GM21737 (cell line): Measurements from ENCODE around the gene USP7.
A peak's percentile ranks its signal among the peaks of the same experiment; 100 is the strongest.
"Not testable (repeated sequence)": the region's sequence is repeated elsewhere in the genome, so short reads cannot be mapped to it uniquely, and the experiment has no call there.

Experiments used
- ATAC-seq: cut with Tn5 transposase; IDR thresholded peaks from one replicate; pipeline ENCODE4 v1.9.1; 2021; ENCODE audit warnings: mild to moderate bottlenecking, moderate library complexity; ENCODE audit not compliant: unreplicated experiment

USP7 gene

GRCh38 chr16:8975039-8975438 lies 11.3 kb upstream of the USP7 start:
- ATAC-seq = no peak

- no peak for ATAC-seq
Measured at GRCh38 chr16:8972843-8973586, 9.3 kb upstream of the USP7 start.

GRCh38 chr16:8971416-8971815 lies 7.7 kb upstream of the USP7 start:
- ATAC-seq = no peak

GRCh38 chr16:8969202-8969897 lies 5.6 kb upstream of the USP7 start:
- ATAC-seq = not testable (repeated sequence)

- not testable (repeated sequence) for ATAC-seq
Measured at GRCh38 chr16:8968054-8968453, 4.3 kb upstream of the USP7 start.

- ATAC-seq = no peak
Measured at GRCh38 chr16:8967132-8967821, 3.6 kb upstream of the USP7 start.

GRCh38 chr16:8966817-8967131 lies 3.1 kb upstream of the USP7 start:
- no peak for ATAC-seq

GRCh38 chr16:8964462-8964861 lies 756 bp upstream of the USP7 start:
- ATAC-seq = no peak

- peak; percentile 2 for ATAC-seq
Measured at GRCh38 chr16:8963010-8963820, 491 bp downstream of the USP7 start.

GRCh38 chr16:8962393-8963009 lies 1.2 kb downstream of the USP7 start:
- peak; percentile 32 for ATAC-seq

- no peak for ATAC-seq
Measured at GRCh38 chr16:8961811-8962390, 1.8 kb downstream of the USP7 start.

- no peak for ATAC-seq
Measured at GRCh38 chr16:8960788-8961109, 3.0 kb downstream of the USP7 start.

- ATAC-seq = no peak
Measured at GRCh38 chr16:8959921-8960787, 3.6 kb downstream of the USP7 start.

- ATAC-seq = no peak
Measured at GRCh38 chr16:8958344-8959167, 5.2 kb downstream of the USP7 start.

- no peak for ATAC-seq
Measured at GRCh38 chr16:8957509-8958157, 6.1 kb downstream of the USP7 start.

- no peak for ATAC-seq
Measured at GRCh38 chr16:8957063-8957397, 6.7 kb downstream of the USP7 start.

- ATAC-seq = no peak
Measured at GRCh38 chr16:8956265-8957062, 7.2 kb downstream of the USP7 start.

GRCh38 chr16:8955828-8956227 lies 7.9 kb downstream of the USP7 start:
- ATAC-seq = no peak
